Liver (tissue), 9 donors: ENCODE measurements around the gene VMA21. TPM values are rescaled to one million over a fixed set of nuclear protein-coding genes. Genes with fewer than 3 reads are reported as not detected.

ENCODE experiments used
- DNase-seq: peaks from one replicate; pipeline ENCODE4 v3.0.0-alpha.2; 2017; ENCODE audit warnings: low spot score
- H3K27ac ChIP-seq, 2 donors: one replicate each; pipeline ENCODE4 v1.7.0; 2013; ENCODE audit warnings: inconsistent platforms in 2 of 2, low read length in 2 of 2, control low read depth in 1 of 2, low read depth in 1 of 2, mild to moderate bottlenecking in 1 of 2
- H3K27me3 ChIP-seq, 4 donors: one replicate each; pipeline versions ENCODE4 v1.6.1 to v1.7.0; 2013; ENCODE audit warnings: low read length in 3 of 4, inconsistent platforms in 1 of 4, mild to moderate bottlenecking in 1 of 4, moderate library complexity in 1 of 4; ENCODE audit not compliant: control insufficient read depth in 4 of 4, insufficient read depth in 4 of 4
- H3K36me3 ChIP-seq, 4 donors: one replicate each; pipeline versions ENCODE4 v1.6.1 to v1.7.0; 2013; ENCODE audit warnings: low read length in 3 of 4, mild to moderate bottlenecking in 3 of 4, low read depth in 1 of 4, moderate library complexity in 1 of 4; ENCODE audit not compliant: control insufficient read depth in 4 of 4, insufficient read depth in 3 of 4
- H3K4me1 ChIP-seq, 4 donors: one replicate each; pipeline versions ENCODE4 v1.6.1 to v1.7.0; 2013; ENCODE audit warnings: low read length in 3 of 4, mild to moderate bottlenecking in 3 of 4, moderate library complexity in 1 of 4; ENCODE audit not compliant: control insufficient read depth in 4 of 4, insufficient read depth in 4 of 4
- H3K4me3 ChIP-seq, 3 donors: one replicate each; pipeline versions ENCODE4 v1.6.1 to v1.7.0; 2013; ENCODE audit warnings: low read length in 3 of 3, control low read depth in 1 of 3, low read depth in 1 of 3, mild to moderate bottlenecking in 1 of 3
- H3K9ac ChIP-seq, 2 donors: one replicate each; pipeline ENCODE4 v1.7.0; 2013; ENCODE audit warnings: low read length in 2 of 2, mild to moderate bottlenecking in 2 of 2, moderate library complexity in 2 of 2, control low read depth in 1 of 2, low read depth in 1 of 2
- H3K9me3 ChIP-seq, 4 donors: one replicate each; pipeline versions ENCODE4 v1.6.1 to v1.7.0; 2013; ENCODE audit warnings: low read length in 3 of 4; ENCODE audit not compliant: control insufficient read depth in 4 of 4
- ATF3 ChIP-seq: IDR thresholded peaks from 2 replicates; pipeline ENCODE4 v1.6.1; 2016; ENCODE audit warnings: antibody characterized with exemption
- EGR1 ChIP-seq, 2 donors: IDR thresholded peaks; 2 replicates each; pipeline ENCODE4 v1.6.1; 2016 to 2018; ENCODE audit warnings: antibody characterized with exemption in 2 of 2, low read depth in 2 of 2
- FOXA1 ChIP-seq: IDR thresholded peaks from 2 replicates; pipeline ENCODE4 v1.6.1; 2016; ENCODE audit warnings: antibody characterized with exemption
- FOXA2 ChIP-seq: IDR thresholded peaks from 2 replicates; pipeline ENCODE4 v1.6.1; 2016; ENCODE audit warnings: antibody characterized with exemption
- GABPA ChIP-seq, 2 donors: IDR thresholded peaks in 1 of 2; conservative IDR thresholded peaks in 1 of 2; 2 replicates each; pipeline ENCODE4 v1.6.1; 2016; ENCODE audit warnings: antibody characterized with exemption in 2 of 2, mild to moderate bottlenecking in 1 of 2, moderate library complexity in 1 of 2
- HNF4A ChIP-seq, 2 donors: conservative IDR thresholded peaks; 2 replicates each; pipeline ENCODE4 v1.6.1; 2016; ENCODE audit warnings: antibody characterized with exemption in 2 of 2, mild to moderate bottlenecking in 2 of 2
- HNF4G ChIP-seq: IDR thresholded peaks from 2 replicates; pipeline ENCODE4 v1.6.1; 2016; ENCODE audit warnings: antibody characterized with exemption
- JUND ChIP-seq, 2 donors: IDR thresholded peaks; 2 replicates each; pipeline ENCODE4 v1.6.1; 2016; ENCODE audit warnings: antibody characterized with exemption in 2 of 2
- NR2F2 ChIP-seq: IDR thresholded peaks from 2 replicates; pipeline ENCODE4 v1.6.1; 2016; ENCODE audit warnings: antibody characterized with exemption
- RAD21 ChIP-seq, 2 donors: IDR thresholded peaks; 2 replicates each; pipeline ENCODE4 v1.6.1; 2016; ENCODE audit warnings: antibody characterized with exemption in 2 of 2, mild to moderate bottlenecking in 2 of 2
- REST ChIP-seq: IDR thresholded peaks from 2 replicates; pipeline ENCODE4 v1.6.1; 2016; ENCODE audit warnings: antibody characterized with exemption, mild to moderate bottlenecking
- RXRA ChIP-seq, 2 donors: IDR thresholded peaks; 2 replicates each; pipeline ENCODE4 v1.6.1; 2017 to 2018; ENCODE audit warnings: antibody characterized with exemption in 2 of 2, mild to moderate bottlenecking in 1 of 2
- SP1 ChIP-seq: IDR thresholded peaks from 2 replicates; pipeline ENCODE4 v1.6.1; 2018; ENCODE audit warnings: antibody characterized with exemption, mild to moderate bottlenecking
- TAF1 ChIP-seq: conservative IDR thresholded peaks from 2 replicates; pipeline ENCODE4 v1.6.1; 2016; ENCODE audit warnings: antibody characterized with exemption, mild to moderate bottlenecking
- YY1 ChIP-seq: IDR thresholded peaks from 2 replicates; pipeline ENCODE4 v1.6.1; 2016; ENCODE audit warnings: antibody characterized with exemption, mild to moderate bottlenecking
- ZBTB33 ChIP-seq: IDR thresholded peaks from 2 replicates; pipeline ENCODE4 v1.6.1; 2016; ENCODE audit warnings: antibody characterized with exemption
- WGBS: extraction: QIAGEN DNeasy Blood & Tissue Kit; methylation state at CpG from one replicate; pipeline ENCODE4 v1.1.7; 2013; 5-methylcytosine and 5-hydroxymethylcytosine counted together
- polyA plus RNA-seq, 2 donors: library from polyadenylated mRNA; stranded (reverse) in 1 of 2; unstranded in 1 of 2; fragments of 200-250 nt in 1 of 2; fragments of >200 nt in 1 of 2; fragmentation: Nextera tagmentation in 1 of 2; extraction: Ambion mirVana in 1 of 2; gene quantifications; one replicate each; pipeline versions ENCODE4 v1.2.1 to v1.2.3, GENCODE V29; 2013 to 2015
- total RNA-seq, 2 donors: library from RNA; depleted of rRNA; stranded (reverse); fragments of >200 nt; gene quantifications; one replicate each; pipeline ENCODE4 v1.2.3, GENCODE V29; 2014
- TF ChIP-seq, protein P1 (sequence below): IDR thresholded peaks from 2 replicates; pipeline ENCODE4 v1.6.1; 2016; ENCODE audit warnings: antibody characterized with exemption
- TF ChIP-seq, protein P2 (sequence below): fragments of 150-350 bp; IDR thresholded peaks from 2 replicates; pipeline ENCODE4 v1.5.1; 2017; ENCODE audit warnings: improper control_type of control experiment, low read depth, low read length; ENCODE audit not compliant: missing input control
- donor health status: healthy.
- donor health status: healthy.
- donor health status: healthy.
- donor health status: healthy.
- donor health status: healthy.

VMA21 gene
- total and polyA plus RNA-seq, 4 donors: 4.1 to 20.6 (median 11.9) TPM

DNA sequence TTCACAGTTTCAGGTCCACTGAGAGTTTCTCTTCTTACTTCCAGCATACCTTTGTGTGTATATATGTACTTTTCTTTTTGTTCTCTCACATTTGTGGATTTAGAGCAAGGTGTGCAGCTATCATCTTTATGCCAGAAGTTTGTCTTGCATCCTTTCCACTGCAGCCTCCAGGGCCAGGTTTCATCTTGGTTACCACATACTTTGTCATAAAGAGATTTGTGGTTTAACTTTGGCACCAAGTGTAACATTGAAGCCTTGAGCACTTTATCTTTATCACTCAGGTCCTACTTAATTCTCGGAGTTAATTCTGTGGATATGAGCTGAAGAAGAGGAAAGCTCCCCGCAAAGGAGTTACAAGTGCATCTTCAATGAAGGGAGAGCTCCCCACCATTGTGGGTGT, 31.4 kb upstream of the VMA21 start:
- Histone ChIP-seq H3K4me3 (no peak overlapping the region), H3K36me3 (no peaks in the 10 kb centered on the region), H3K27ac (no peak overlapping the region), H3K9me3 (no peaks in the 10 kb centered on the region), H3K9ac (no peak overlapping the region), H3K27me3 (peaks cover 0 to 2% (median 0%) of the 10 kb centered on the region in 4 donors), H3K4me1 (no peaks in the 10 kb centered on the region)
- TF ChIP-seq, protein P1, sequence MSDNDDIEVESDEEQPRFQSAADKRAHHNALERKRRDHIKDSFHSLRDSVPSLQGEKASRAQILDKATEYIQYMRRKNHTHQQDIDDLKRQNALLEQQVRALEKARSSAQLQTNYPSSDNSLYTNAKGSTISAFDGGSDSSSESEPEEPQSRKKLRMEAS: no peak
- TF ChIP-seq NR2F2 (no peak), SP1 (no peak), TAF1 (no peak), FOXA1 (no peak), REST (no peak), ATF3 (no peak), HNF4G (no peak), GABPA (IDR thresholded peaks at IDR 0.05 in 1 of 2, conservative IDR thresholded peaks at IDR 0.05 in 1 of 2) (no peak), ZBTB33 (no peak), JUND (IDR thresholded peaks at IDR 0.05) (no peak), YY1 (no peak), EGR1 (IDR thresholded peaks at IDR 0.05; ENCODE audit: low read depth in 2 of 2) (no peak), FOXA2 (no peak), RXRA (IDR thresholded peaks at IDR 0.05) (no peak), RAD21 (IDR thresholded peaks at IDR 0.05) (no peak), HNF4A (conservative IDR thresholded peaks at IDR 0.05) (no peak)
- TF ChIP-seq, protein P2, sequence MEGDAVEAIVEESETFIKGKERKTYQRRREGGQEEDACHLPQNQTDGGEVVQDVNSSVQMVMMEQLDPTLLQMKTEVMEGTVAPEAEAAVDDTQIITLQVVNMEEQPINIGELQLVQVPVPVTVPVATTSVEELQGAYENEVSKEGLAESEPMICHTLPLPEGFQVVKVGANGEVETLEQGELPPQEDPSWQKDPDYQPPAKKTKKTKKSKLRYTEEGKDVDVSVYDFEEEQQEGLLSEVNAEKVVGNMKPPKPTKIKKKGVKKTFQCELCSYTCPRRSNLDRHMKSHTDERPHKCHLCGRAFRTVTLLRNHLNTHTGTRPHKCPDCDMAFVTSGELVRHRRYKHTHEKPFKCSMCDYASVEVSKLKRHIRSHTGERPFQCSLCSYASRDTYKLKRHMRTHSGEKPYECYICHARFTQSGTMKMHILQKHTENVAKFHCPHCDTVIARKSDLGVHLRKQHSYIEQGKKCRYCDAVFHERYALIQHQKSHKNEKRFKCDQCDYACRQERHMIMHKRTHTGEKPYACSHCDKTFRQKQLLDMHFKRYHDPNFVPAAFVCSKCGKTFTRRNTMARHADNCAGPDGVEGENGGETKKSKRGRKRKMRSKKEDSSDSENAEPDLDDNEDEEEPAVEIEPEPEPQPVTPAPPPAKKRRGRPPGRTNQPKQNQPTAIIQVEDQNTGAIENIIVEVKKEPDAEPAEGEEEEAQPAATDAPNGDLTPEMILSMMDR: no peak
- WGBS: 81% methylated on average over 2 of the region's 2 CpGs
- DNase-seq: no peak
